Stromal cell of bone marrow (primary cell): Measurements from ENCODE around the gene TTC7B.
A peak's percentile ranks its signal among the peaks of the same experiment; 100 is the strongest.

Source experiments
- DNase-seq: peaks from one replicate; pipeline ENCODE4 v3.0.0-alpha.2; 2012; ENCODE audit warnings: low read depth

The TTC7B gene

GRCh38 chr14:90740946-90741681 lies 75.1 kb downstream of the TTC7B start:
- DNase-seq: no peak

- no peak for DNase-seq
These were observed 76.1 kb downstream of the TTC7B start for GRCh38 chr14:90740081-90740480.

GRCh38 chr14:90739318-90740068 lies 76.7 kb downstream of the TTC7B start:
- DNase-seq: no peak

- DNase-seq: no peak
These were observed 83.0 kb downstream of the TTC7B start for GRCh38 chr14:90733139-90733808.

GRCh38 chr14:90732718-90733117 lies 83.5 kb downstream of the TTC7B start:
- no peak for DNase-seq

GRCh38 chr14:90732139-90732538 lies 84.1 kb downstream of the TTC7B start:
- no peak for DNase-seq

- no peak for DNase-seq
These were observed 84.7 kb downstream of the TTC7B start for GRCh38 chr14:90731487-90731886.

GRCh38 chr14:90730206-90730766 lies 85.9 kb downstream of the TTC7B start:
- no peak for DNase-seq

GRCh38 chr14:90728951-90729350 lies 87.3 kb downstream of the TTC7B start:
- no peak for DNase-seq

GRCh38 chr14:90727082-90727481 lies 89.1 kb downstream of the TTC7B start:
- DNase-seq: no peak

GRCh38 chr14:90726656-90727055 lies 89.6 kb downstream of the TTC7B start:
- DNase-seq: peak; percentile 61

GRCh38 chr14:90724866-90725265 lies 91.4 kb downstream of the TTC7B start:
- no peak for DNase-seq

GRCh38 chr14:90722590-90722989 lies 93.6 kb downstream of the TTC7B start:
- no peak for DNase-seq

- no peak for DNase-seq
These were observed 94.5 kb downstream of the TTC7B start for GRCh38 chr14:90721619-90722305.

- DNase-seq: no peak
These were observed 95.4 kb downstream of the TTC7B start for GRCh38 chr14:90720832-90721231.

- no peak for DNase-seq
These were observed 95.9 kb downstream of the TTC7B start for GRCh38 chr14:90720336-90720735.

GRCh38 chr14:90717916-90718315 lies 98.3 kb downstream of the TTC7B start:
- no peak for DNase-seq

- DNase-seq: no peak
These were observed 100.2 kb downstream of the TTC7B start for GRCh38 chr14:90715993-90716392.

- DNase-seq: no peak
These were observed 100.7 kb downstream of the TTC7B start for GRCh38 chr14:90715495-90715894.

GRCh38 chr14:90714811-90715210 lies 101.4 kb downstream of the TTC7B start:
- DNase-seq: peak; percentile 32

GRCh38 chr14:90704738-90705392 lies 111.4 kb downstream of the TTC7B start:
- no peak for DNase-seq
